GM20000 (cell line): ENCODE measurements around the gene PLEKHA5.

ENCODE experiments used
- DNase-seq: peaks from one replicate; pipeline ENCODE4 v3.0.0; 2012; ENCODE audit warnings: low spot score
- TF ChIP-seq, protein P1 (sequence below): IDR thresholded peaks from 2 replicates; pipeline ENCODE4 v1.5.1; 2012; ENCODE audit warnings: mild to moderate bottlenecking, control low read depth; ENCODE audit errors: extremely low read depth, missing control alignments

Gene PLEKHA5

DNA sequence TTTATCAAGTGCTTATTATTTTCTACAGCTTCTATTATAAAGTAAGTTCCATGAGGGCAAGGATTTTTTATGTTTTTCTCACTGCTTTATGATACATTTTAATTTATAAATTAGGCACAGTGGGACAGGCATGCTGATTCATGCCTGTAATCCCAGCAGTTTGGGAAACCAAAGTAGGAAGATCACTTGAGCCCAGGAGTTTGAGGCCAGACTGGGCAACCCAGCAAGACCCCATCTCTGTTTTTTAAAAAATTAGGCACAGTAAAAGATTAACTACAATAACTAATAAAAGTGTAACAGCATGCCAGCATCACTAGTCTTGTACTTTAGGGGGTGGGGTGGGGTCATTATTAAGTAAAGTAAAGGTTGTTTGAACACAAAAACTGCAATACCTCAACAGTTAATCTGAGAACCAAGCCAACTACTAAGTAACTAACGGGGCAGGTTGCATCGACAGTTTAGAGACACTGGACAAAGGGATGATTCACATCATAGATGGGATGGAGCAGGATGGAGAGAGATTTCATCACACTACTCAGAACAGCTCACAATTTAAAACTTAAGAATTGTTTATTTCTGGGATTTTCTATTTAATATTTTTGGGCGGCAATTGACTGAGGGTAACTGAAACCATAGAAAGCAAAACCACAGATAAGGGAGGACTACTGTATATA lies 119.5 kb downstream of the PLEKHA5 start:
- TF ChIP-seq, protein P1, sequence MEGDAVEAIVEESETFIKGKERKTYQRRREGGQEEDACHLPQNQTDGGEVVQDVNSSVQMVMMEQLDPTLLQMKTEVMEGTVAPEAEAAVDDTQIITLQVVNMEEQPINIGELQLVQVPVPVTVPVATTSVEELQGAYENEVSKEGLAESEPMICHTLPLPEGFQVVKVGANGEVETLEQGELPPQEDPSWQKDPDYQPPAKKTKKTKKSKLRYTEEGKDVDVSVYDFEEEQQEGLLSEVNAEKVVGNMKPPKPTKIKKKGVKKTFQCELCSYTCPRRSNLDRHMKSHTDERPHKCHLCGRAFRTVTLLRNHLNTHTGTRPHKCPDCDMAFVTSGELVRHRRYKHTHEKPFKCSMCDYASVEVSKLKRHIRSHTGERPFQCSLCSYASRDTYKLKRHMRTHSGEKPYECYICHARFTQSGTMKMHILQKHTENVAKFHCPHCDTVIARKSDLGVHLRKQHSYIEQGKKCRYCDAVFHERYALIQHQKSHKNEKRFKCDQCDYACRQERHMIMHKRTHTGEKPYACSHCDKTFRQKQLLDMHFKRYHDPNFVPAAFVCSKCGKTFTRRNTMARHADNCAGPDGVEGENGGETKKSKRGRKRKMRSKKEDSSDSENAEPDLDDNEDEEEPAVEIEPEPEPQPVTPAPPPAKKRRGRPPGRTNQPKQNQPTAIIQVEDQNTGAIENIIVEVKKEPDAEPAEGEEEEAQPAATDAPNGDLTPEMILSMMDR, result no peak
- no peak for DNase-seq

DNA sequence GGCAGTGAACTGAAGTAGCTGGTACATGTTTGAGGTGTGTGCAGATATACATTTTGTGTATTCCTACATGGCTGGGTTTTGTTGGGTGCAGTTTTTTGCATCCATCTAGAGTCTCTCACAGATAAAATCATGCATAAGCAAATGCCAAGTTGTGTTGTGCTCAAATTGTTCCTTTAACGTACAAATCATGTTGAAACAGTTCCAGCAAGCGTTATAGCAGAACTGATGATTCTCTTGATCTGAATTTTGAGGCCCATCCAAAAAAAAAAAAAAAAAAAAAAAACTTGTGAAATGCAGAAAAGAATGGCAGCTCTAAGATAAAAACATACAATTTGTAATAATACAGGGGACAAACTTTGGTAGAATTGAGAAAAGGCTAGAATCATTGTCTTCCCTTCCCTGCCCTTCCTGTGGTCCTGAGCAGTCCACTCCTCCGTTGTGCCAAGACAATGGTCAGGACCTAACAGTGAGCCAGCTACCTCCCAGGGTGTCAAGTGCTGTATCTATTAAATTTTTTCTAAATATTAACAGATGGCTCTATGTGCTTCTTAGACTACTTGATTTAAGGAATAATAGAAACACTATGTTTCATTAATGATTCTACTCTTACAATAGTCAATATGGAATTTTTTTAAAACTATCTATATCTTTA lies 122.1 kb downstream of the PLEKHA5 start:
- TF ChIP-seq, protein P1, result no peak
- no peak for DNase-seq

DNA sequence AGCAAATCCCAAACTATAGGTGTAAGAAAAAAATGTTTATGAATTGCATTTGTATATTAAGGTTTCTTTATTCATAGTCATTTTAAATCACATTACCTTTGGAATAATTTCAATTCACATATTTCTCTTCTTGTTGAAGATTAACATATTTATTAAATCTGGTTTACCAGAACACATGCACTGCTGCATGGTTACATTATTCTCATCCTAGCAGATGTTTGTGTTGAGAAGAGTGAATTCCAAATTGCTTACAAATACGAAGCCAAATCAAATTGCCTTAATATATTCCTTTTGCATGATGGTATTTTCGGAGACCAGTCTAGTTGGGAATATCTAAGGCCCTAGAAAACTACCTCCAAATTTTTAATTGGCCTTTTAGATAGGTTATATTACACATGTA lies 130.6 kb downstream of the PLEKHA5 start:
- TF ChIP-seq, protein P1, result no peak
- no peak for DNase-seq

DNA sequence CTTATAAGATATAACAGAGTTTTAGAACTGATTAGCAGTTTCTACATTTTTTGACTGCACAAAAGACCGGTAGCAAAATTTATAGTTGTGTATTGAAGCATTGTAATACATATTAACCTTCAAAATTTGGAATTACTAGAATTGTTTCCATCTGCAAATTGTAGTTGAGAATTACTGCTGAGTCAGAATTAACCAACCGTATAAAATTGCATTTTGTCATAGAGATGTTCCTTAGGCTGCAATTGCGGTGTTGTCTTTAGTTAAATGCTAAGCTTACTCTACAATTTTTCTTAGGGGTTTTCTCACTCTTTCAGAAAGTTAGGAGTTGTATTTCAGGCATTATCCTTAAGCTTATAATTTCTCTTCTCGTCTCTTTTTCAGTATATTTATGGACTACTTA lies 132.2 kb downstream of the PLEKHA5 start:
- TF ChIP-seq, protein P1, result no peak
- no peak for DNase-seq

DNA sequence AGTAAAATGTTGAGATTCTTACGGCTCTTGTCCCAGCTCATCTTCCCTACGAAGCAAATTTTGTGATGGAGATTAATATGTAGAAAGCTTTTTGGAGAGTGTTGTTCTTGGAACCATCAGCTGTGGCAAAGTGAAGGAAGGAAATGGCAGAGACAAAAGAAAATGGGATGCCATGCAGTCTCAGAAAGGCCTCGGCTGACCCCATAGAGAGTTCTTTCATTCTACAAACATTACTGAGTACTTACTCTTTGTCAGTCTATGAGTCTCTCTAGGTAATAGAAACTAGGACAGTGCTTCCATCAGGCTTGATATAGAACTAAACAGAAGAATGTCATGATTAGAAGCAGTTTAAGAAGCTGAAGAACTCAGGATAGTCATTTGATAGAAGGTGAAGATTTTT lies 134.1 kb downstream of the PLEKHA5 start:
- TF ChIP-seq, protein P1, result no peak
- no peak for DNase-seq

DNA sequence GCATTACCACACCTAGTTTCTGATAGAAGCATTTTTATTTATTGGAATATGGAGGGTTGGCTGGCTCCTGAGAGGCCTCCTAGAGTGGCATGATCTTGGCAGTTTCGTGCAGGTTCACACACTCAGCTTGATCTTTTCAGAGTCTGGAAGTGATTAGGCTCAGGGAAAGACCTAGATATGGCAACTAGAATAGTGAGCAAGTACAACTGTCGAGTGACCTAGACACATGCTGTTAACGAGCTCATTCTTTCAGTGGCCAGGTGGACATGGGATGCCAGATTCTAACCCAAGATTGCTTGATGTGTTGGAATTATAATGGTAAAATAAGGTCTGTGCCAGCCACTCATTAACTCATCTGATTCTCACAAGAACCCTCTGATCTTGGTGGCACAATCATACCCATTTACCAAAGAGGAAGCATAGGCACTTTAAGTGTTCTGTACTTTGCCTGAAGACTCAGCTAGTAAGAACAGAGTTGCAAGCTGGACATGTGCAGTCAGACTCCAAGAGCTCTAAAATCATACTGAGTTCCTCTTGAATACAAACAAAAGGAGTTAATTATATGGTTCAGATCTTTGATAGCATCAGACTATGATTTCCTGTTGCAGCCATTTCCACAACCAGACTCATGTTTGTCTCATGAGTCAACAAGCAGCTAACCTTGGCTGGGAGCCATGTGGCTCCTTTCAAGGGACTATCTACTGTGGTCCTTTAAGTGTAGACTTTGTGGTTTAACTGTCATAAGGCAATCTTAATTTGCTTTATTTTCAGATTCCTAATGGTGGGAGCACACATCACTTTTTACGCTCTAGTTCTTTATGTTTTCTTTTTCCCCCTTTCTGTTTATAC lies 144.2 kb downstream of the PLEKHA5 start:
- TF ChIP-seq, protein P1, result no peak
- DNase-seq, result no peak

DNA sequence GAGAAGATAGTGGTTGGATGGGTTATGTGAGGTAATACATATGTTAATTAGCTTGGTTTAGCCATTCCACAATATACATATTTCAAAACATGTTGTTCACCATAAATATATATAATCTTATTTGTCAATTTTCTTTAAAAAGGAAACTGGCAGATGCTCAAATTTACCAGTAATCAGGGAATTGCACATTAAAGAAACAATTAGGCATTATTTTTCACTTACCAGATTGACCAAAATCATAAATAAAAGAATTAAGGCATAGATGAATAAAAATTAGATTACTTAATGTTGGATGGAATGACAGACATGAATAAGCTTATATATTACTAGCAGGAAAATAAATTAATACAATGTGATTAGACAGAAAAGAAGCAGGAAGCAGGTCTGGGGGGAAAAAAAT lies 147.2 kb downstream of the PLEKHA5 start:
- no peak for DNase-seq
- TF ChIP-seq, protein P1, result no peak
